Endothelial cell of umbilical vein (primary cell): Measurements from ENCODE around the gene FCGR3B. TPM values are rescaled to one million over a fixed set of nuclear protein-coding genes. Genes with fewer than 3 reads are reported as not detected.

Experiments used
- Bru-seq: library from RNA; stranded (reverse); fragments of 400-500 nt; gene quantifications from one replicate; lab custom pipeline; 2021; lab: Mats Ljungman, UMichigan
- BruChase-seq, 2 experiments: library from RNA; stranded (reverse); fragments of 400-500 nt; gene quantifications; one replicate each; lab custom pipeline; 2021; lab: Mats Ljungman, UMichigan
- BruUV-seq: library from RNA; stranded (reverse); fragments of 400-500 nt; replicated peaks from 2 replicates; lab custom pipeline; 2021; lab: Mats Ljungman, UMichigan
- CTCF ChIA-PET: fragments of 300-600, 350-600 bp; sonication (Branson Sonifier 250); formaldehyde crosslinking; loops from one replicate; lab custom pipeline; 2021; ENCODE audit warnings: antibody characterized with exemption, inconsistent platforms; lab: Charles Lee
- POLR2A ChIA-PET: fragments of 300-600, 350-600 bp; sonication (Branson Sonifier 250); formaldehyde crosslinking; loops from one replicate; lab custom pipeline; 2021; ENCODE audit warnings: antibody characterized with exemption, inconsistent platforms; lab: Charles Lee
- DNase-seq: peaks from one replicate; pipeline ENCODE4 v3.0.0-alpha.2; 2011; ENCODE audit warnings: low read depth, low spot score
- FAIRE-seq: peaks from 2 replicates; lab custom pipeline; 2011; peaks lifted over from hg19 to GRCh38; lab: Jason Lieb, UNC
- H2AFZ ChIP-seq: 2 replicates; pipeline ENCODE4 v1.6.0; 2012; ENCODE audit warnings: low read depth, low read length, control low read depth, inconsistent platforms
- H3K27ac ChIP-seq: 2 replicates; pipeline ENCODE4 v1.5.1; 2011; ENCODE audit warnings: low read depth, mild to moderate bottlenecking, control low read depth, low read length, moderate library complexity; ENCODE audit not compliant: insufficient read depth
- H3K27me3 ChIP-seq, 2 experiments: 2 replicates each; pipeline versions ENCODE4 v1.6.0 to v1.6.1; 2011; ENCODE audit warnings: low read length in 2 of 2, mixed read lengths in 1 of 2; ENCODE audit not compliant: control insufficient read depth in 2 of 2, insufficient read depth in 2 of 2
- H3K36me3 ChIP-seq, 2 experiments: 2 replicates in 1 of 2; 3 replicates in 1 of 2; pipeline ENCODE4 v1.5.1; 2011; ENCODE audit warnings: low read length in 2 of 2, mild to moderate bottlenecking in 1 of 2, moderate library complexity in 1 of 2; ENCODE audit not compliant: control insufficient read depth in 2 of 2, insufficient read depth in 2 of 2; ENCODE audit errors: extremely low read depth in 1 of 2
- H3K4me1 ChIP-seq: 3 replicates; pipeline ENCODE4 v1.5.1; 2011; ENCODE audit warnings: mild to moderate bottlenecking, low read length; ENCODE audit not compliant: control insufficient read depth, insufficient read depth; ENCODE audit errors: extremely low read depth
- H3K4me2 ChIP-seq: 2 replicates; pipeline ENCODE4 v1.6.1; 2011; ENCODE audit warnings: low read length, control low read depth, mixed read lengths; ENCODE audit not compliant: insufficient read depth
- H3K4me3 ChIP-seq, 3 experiments: fragments of 200-600 bp in 1 of 3; sonication (generic), shearing (Covaris generic) in 1 of 3; replicated peaks in 1 of 3; 2 replicates each; pipeline ENCODE4 v1.5.1; 2011 to 2016; ENCODE audit warnings: control low read depth in 3 of 3, low read length in 3 of 3, mild to moderate bottlenecking in 2 of 3, inconsistent platforms in 1 of 3, low read depth in 1 of 3, moderate library complexity in 1 of 3; ENCODE audit not compliant: insufficient read depth in 1 of 3
- H3K79me2 ChIP-seq: 2 replicates; pipeline ENCODE4 v1.6.0; 2012; ENCODE audit warnings: low read length, inconsistent platforms; ENCODE audit not compliant: control insufficient read depth, insufficient read depth
- H3K9ac ChIP-seq: replicated peaks from 2 replicates; pipeline ENCODE3; 2011; ENCODE audit warnings: low read length, control low read depth; ENCODE audit not compliant: insufficient read depth; ENCODE audit errors: extremely low read depth
- H3K9me1 ChIP-seq: replicated peaks from 3 replicates; pipeline ENCODE4 v1.6.0; 2011; ENCODE audit warnings: mild to moderate bottlenecking, low read length; ENCODE audit not compliant: control insufficient read depth, insufficient read depth; ENCODE audit errors: extremely low read depth
- H3K9me3 ChIP-seq: replicated peaks from 2 replicates; pipeline ENCODE4 v1.5.1; 2012; ENCODE audit warnings: low read length, inconsistent platforms; ENCODE audit not compliant: control insufficient read depth, insufficient read depth
- H4K20me1 ChIP-seq: replicated peaks from 2 replicates; pipeline ENCODE3; 2011; ENCODE audit warnings: mild to moderate bottlenecking, low read length; ENCODE audit not compliant: control insufficient read depth, insufficient read depth; ENCODE audit errors: extremely low read depth
- EZH2 ChIP-seq: IDR thresholded peaks from 2 replicates; pipeline ENCODE4 v1.6.1; 2012; ENCODE audit warnings: borderline replicate concordance, low read depth, mild to moderate bottlenecking, moderate library complexity, low read length, inconsistent platforms; ENCODE audit not compliant: severe bottlenecking
- FOS ChIP-seq: IDR thresholded peaks from 2 replicates; pipeline ENCODE4 v1.6.1; 2011; ENCODE audit warnings: mild to moderate bottlenecking, low read length, moderate library complexity, borderline replicate concordance; ENCODE audit not compliant: insufficient read depth
- GATA2 ChIP-seq: IDR thresholded peaks from 2 replicates; pipeline ENCODE4 v1.7.0; 2011; ENCODE audit warnings: low read depth, mild to moderate bottlenecking, moderate library complexity, mixed read lengths, low read length; ENCODE audit not compliant: insufficient read length, insufficient read depth
- JUN ChIP-seq: IDR thresholded peaks from 2 replicates; pipeline ENCODE4 v1.6.1; 2011; ENCODE audit warnings: borderline replicate concordance, low read depth; ENCODE audit not compliant: insufficient read length, insufficient read depth
- MYC ChIP-seq: IDR thresholded peaks from one replicate; pipeline ENCODE4 v1.6.1; 2011; ENCODE audit warnings: mild to moderate bottlenecking, low read depth, low read length
- POLR2A ChIP-seq: IDR thresholded peaks from 2 replicates; pipeline ENCODE4 v1.6.1; 2012; ENCODE audit warnings: low read depth, mild to moderate bottlenecking, control low read depth, low read length
- POLR2AphosphoS5 ChIP-seq: IDR thresholded peaks from 2 replicates; pipeline ENCODE4 v1.6.1; 2012; ENCODE audit warnings: low read depth, mild to moderate bottlenecking, control low read depth, low read length, moderate library complexity; ENCODE audit not compliant: insufficient read depth
- dilution Hi-C: fragments of 300-500 bp; cut with MboI; formaldehyde crosslinking; loops from one replicate; pipeline ENCODE4 v1.15.0; 2019; ENCODE audit warnings: low sequenced_read_pairs; ENCODE audit not compliant: extremely low pct_ligation_motif_present
- intact Hi-C: fragments of 100-400 bp; cut with micrococcal nuclease; formaldehyde crosslinking; loops from one replicate; pipeline ENCODE4 v1.10.0; 2022
- long read RNA-seq: library from polyadenylated mRNA; stranded (forward); transcript quantifications from one replicate; pipeline ENCODE4 v2.0.0, GENCODE V29; 2021
- polyA minus RNA-seq, 3 experiments: library from RNA; depleted of rRNA, polyadenylated mRNA; stranded (reverse); fragments of >200 nt; gene quantifications; 1 replicate in 1 of 3; 2 replicates in 2 of 3; pipeline ENCODE4 v1.2.3, GENCODE V29; 2011
- polyA plus RNA-seq, 4 experiments: library from polyadenylated mRNA; depleted of rRNA in 3 of 4; stranded (reverse) in 3 of 4; unstranded in 1 of 4; fragments of >200 nt; gene quantifications; 2 replicates each; pipeline versions ENCODE4 v1.2.1 to v1.2.3, GENCODE V29; 2011 to 2012; ENCODE audit warnings: missing spikeins in 1 of 4
- total RNA-seq: library from RNA; stranded (reverse); gene quantifications from 2 replicates; pipeline ENCODE4 v1.2.3, GENCODE V29; 2021
- TF ChIP-seq, protein P1 (sequence below): IDR thresholded peaks from 2 replicates; pipeline ENCODE4 v1.6.1; 2011; ENCODE audit not compliant: insufficient read depth, insufficient read length
- TF ChIP-seq, protein P2 (sequence below), 2 donors: IDR thresholded peaks; 1 replicate in 1 of 2; 2 replicates in 1 of 2; pipeline ENCODE4 v1.5.1; 2011; ENCODE audit warnings: low read length in 2 of 2, mild to moderate bottlenecking in 2 of 2, moderate library complexity in 2 of 2, control low read depth in 1 of 2, inconsistent platforms in 1 of 2, low read depth in 1 of 2; ENCODE audit not compliant: insufficient read depth in 1 of 2; ENCODE audit errors: extremely low read depth in 1 of 2

The FCGR3B gene
- total RNA-seq (not detected in 2 replicates), polyA plus RNA-seq (not detected in 2 replicates), polyA minus RNA-seq (not detected in 2 replicates), Bru-seq, nascent RNA (not detected), BruChase-seq, experiment 1, labeled RNA remaining after a 6-hour chase (not detected), BruChase-seq, experiment 2, labeled RNA remaining after a 2-hour chase (not detected)
- not detected in 2 replicates for polyA plus RNA-seq (2011; cell fraction: cytosol; rRNA removed)
- polyA plus RNA-seq (2011; cell fraction: nucleus; rRNA removed) = not detected in 2 replicates
- polyA plus RNA-seq (2012) = not detected in 2 replicates
- not detected for polyA minus RNA-seq (2011; cell fraction: cytosol; rRNA and poly(A)+ RNA removed)
- not detected in 2 replicates for polyA minus RNA-seq (2011; cell fraction: nucleus; rRNA and poly(A)+ RNA removed)
- long read RNA-seq = 0 reads

DNA sequence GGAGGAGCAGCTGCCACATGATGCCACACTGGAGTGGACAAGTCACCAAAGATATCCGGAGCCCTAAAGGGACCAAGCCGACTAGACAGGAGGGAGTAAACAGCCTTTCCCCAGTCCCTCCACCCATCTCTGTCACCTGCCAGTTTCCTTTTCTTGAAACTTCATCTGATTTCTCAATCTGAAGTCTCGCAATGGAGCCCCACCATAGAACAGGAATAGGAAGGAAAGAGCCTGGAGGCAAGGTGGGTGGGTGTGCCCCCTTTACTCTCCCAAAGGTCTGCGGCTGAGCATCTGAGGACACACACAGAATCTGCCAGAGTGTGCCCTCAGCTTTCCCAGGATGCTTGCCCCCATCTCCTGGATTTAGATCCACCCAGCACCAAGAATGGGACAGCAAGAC lies at the start of gene FCGR3B:
Gene FCGR3B (minus strand): TSS at position 101 of the 400 bp plus-strand sequence. CDS start 82 bp downstream, at position 19.
- no peak within 1 kb of the TSS for H3K27ac ChIP-seq
- H3K4me3 ChIP-seq = no peak within 1 kb of the TSS
- dilution Hi-C loops (no loop called here), intact Hi-C loops (no loop called here)
- no peaks in the 10 kb centered on the region for H3K79me2 ChIP-seq
- peaks cover 0 to 1% of the 10 kb centered on the region in 2 experiments for H3K27me3 ChIP-seq
- no peak within 1 kb of the TSS for H2AFZ ChIP-seq
- H3K9ac ChIP-seq = no peak within 1 kb of the TSS
- CTCF ChIA-PET = no interaction called here
- no peaks in the 10 kb centered on the region for H3K36me3 ChIP-seq
- DNase-seq (no peak), FAIRE-seq (no peak)
- no peaks in the 10 kb centered on the region for H3K9me3 ChIP-seq
- POLR2A ChIA-PET = no interaction called here
- H3K4me2 ChIP-seq = no peak within 1 kb of the TSS
- no peaks in the 10 kb centered on the region for H3K4me1 ChIP-seq
- TF ChIP-seq, protein P1, sequence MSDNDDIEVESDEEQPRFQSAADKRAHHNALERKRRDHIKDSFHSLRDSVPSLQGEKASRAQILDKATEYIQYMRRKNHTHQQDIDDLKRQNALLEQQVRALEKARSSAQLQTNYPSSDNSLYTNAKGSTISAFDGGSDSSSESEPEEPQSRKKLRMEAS = no peak
- TF ChIP-seq MYC = no peak
- no peak for TF ChIP-seq POLR2A
- TF ChIP-seq EZH2 = no peak
- TF ChIP-seq GATA2 = no peak
- no peak for TF ChIP-seq POLR2AphosphoS5
- TF ChIP-seq, protein P2, sequence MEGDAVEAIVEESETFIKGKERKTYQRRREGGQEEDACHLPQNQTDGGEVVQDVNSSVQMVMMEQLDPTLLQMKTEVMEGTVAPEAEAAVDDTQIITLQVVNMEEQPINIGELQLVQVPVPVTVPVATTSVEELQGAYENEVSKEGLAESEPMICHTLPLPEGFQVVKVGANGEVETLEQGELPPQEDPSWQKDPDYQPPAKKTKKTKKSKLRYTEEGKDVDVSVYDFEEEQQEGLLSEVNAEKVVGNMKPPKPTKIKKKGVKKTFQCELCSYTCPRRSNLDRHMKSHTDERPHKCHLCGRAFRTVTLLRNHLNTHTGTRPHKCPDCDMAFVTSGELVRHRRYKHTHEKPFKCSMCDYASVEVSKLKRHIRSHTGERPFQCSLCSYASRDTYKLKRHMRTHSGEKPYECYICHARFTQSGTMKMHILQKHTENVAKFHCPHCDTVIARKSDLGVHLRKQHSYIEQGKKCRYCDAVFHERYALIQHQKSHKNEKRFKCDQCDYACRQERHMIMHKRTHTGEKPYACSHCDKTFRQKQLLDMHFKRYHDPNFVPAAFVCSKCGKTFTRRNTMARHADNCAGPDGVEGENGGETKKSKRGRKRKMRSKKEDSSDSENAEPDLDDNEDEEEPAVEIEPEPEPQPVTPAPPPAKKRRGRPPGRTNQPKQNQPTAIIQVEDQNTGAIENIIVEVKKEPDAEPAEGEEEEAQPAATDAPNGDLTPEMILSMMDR (IDR thresholded peaks at IDR 0.05; ENCODE audit: extremely low read depth in 1 of 2, insufficient read depth in 1 of 2, low read depth in 1 of 2, low read length in 2 of 2) = no peak
- no peak for TF ChIP-seq JUN
- no peak for TF ChIP-seq FOS
- no TSS peak for BruUV-seq
- no peaks in the 10 kb centered on the region for H3K9me1 ChIP-seq
- no peaks in the 10 kb centered on the region for H4K20me1 ChIP-seq
